ENCODE measurements around the gene PAAF1.

The PAAF1 gene

GRCh38 chr11:73946798-73947458, 70.1 kb downstream of the PAAF1 start:
- no peak for DNase-seq

GRCh38 chr11:73949246-73949645, 72.4 kb downstream of the PAAF1 start:
- no peak for DNase-seq

GRCh38 chr11:73949912-73950311, 73.1 kb downstream of the PAAF1 start:
- DNase-seq: no peak

GRCh38 chr11:73950869-73951710, 74.3 kb downstream of the PAAF1 start, which contains the start of gene DNAJB13:
DNAJB13 (plus strand) TSS chr11:73951026; CDS start chr11:73951070, 44 bp downstream.
- peak; percentile 48 for DNase-seq

GRCh38 chr11:73951797-73952196, 75.0 kb downstream of the PAAF1 start:
- DNase-seq: no peak

- DNase-seq: no peak
These were observed 80.3 kb downstream of the PAAF1 start for GRCh38 chr11:73956876-73957653.

GRCh38 chr11:73957654-73958361, 81.0 kb downstream of the PAAF1 start:
- no peak for DNase-seq

- no peak for DNase-seq
These were observed 81.8 kb downstream of the PAAF1 start for GRCh38 chr11:73958521-73959141.

GRCh38 chr11:73961321-73961720, 84.5 kb downstream of the PAAF1 start:
- peak; percentile 78 for DNase-seq

GRCh38 chr11:73962101-73962705, 85.4 kb downstream of the PAAF1 start:
- no peak for DNase-seq

- no peak for DNase-seq
These were observed 87.1 kb downstream of the PAAF1 start for GRCh38 chr11:73963861-73964260.

GRCh38 chr11:73965076-73965763, 88.4 kb downstream of the PAAF1 start:
- peak; percentile 50 for DNase-seq

- no peak for DNase-seq
These were observed 88.9 kb downstream of the PAAF1 start for GRCh38 chr11:73965764-73966121.

- no peak for DNase-seq
These were observed 91.7 kb downstream of the PAAF1 start for GRCh38 chr11:73968356-73968966.

- DNase-seq: no peak
These were observed 92.3 kb downstream of the PAAF1 start for GRCh38 chr11:73969091-73969490.

GRCh38 chr11:73969991-73970800, 93.4 kb downstream of the PAAF1 start:
- DNase-seq: no peak

- DNase-seq: no peak
These were observed 94.4 kb downstream of the PAAF1 start for GRCh38 chr11:73971175-73971719.

GRCh38 chr11:73972187-73972586, 95.4 kb downstream of the PAAF1 start:
- no peak for DNase-seq
